GM19438 (cell line): ENCODE results near the gene RNASE12.
"Not testable (repeated sequence)": the region's sequence is repeated elsewhere in the genome, so short reads cannot be mapped to it uniquely, and the experiment has no call there.

Experiments
- ATAC-seq: cut with Tn5 transposase; IDR thresholded peaks from one replicate; pipeline ENCODE4 v1.9.1; 2021; ENCODE audit warnings: low read depth; ENCODE audit not compliant: unreplicated experiment

Gene RNASE12

DNA sequence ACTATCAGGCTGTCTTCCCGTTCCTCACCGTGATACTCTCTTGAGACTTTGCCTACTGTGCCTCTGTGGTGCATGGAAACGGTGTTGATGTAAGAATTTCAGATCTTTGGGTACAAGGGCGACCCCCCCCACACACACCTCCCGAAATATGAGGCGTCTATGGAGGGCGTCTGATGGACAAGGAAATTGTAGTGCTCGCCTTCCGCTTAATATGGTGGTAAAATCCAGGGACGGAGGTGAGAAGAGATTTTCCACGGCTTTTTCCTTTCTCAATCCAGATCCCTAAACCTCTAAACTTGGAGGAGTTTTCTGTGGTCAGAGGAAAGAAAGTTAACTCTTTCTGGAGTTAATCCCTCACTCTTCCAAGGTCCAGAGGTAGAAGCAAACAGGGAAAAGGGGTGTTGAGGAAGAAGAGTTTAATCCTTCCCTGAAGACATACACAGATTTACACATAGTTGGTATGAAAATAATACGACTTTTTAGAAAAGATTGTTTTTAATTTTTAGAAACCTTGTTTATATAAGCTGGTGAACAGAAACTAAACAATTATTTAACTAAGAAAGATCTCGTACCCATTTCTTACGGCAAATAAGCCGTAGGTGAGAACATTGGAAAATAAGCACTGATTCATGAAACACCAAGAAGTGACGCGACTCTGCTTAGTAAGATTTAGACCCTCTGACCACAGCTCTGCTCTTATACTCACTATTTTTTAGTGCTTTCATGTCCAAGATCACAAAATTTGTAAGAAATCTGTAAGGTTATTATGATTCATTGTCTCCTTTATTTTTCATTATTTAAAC is 23.1 kb upstream of the RNASE12 start:
- no peak for ATAC-seq

DNA sequence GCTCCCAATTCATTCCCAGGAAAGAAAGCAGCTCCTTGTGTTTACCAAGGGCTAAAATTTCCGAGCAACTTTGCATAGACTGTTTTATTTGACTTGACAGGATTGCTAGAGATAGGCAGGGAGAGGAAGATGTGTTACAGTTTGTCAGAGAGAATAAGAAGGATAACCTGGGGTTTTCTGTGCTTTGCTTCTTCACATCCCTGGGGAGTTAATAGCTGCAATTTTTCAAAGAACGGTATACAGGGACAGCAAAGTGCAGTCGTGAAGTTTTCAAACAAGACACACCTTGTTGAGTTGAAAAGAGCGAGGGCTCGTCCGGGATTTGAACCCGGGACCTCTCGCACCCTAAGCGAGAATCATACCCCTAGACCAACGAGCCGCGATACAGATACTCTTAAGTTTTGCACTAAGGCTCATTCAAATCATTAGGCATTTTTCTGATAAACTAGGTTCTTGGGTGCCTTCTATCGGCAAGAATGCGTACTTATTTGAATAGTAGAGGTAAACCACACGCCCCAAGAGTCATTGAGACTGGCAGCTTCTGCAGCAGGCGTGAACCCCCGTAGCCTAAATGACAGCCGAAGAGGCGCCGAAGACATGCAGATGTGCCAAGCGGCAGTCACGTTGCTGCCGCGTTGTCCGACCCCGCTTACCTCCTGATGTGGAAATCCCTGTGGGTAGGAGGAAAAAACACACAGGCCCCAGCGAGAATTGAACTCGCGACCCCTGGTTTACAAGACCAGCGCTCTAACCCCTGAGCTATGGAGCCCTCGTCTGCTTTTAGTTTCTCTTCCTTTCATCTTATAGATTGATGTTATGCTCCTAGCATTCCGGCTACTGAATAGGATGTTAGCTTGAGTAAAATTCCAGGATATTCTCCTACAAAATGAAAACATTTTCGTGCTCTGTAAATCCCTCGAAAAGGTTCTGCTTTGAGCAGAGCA is 22.2 kb upstream of the RNASE12 start:
- peak; percentile 59 for ATAC-seq

DNA sequence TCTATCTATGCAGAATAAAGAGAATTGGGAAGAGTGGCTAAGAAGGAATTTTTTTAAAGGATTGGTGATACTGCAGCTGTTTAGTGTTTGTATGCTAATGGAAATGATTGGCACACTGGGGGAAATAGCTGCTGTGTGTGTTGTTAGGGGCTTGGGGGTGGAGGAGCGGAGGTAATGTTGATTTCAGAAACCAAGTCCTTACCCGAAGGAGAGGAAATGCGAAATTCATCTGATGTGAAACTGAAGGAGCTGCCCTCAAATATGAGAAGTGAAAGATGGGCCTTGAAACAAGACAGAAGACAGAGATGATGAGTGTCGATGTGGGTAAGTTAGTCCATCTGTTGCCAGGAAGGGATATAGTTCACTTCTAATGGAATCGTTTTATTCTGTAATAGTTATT is 21.2 kb upstream of the RNASE12 start:
- peak; percentile 26 for ATAC-seq

DNA sequence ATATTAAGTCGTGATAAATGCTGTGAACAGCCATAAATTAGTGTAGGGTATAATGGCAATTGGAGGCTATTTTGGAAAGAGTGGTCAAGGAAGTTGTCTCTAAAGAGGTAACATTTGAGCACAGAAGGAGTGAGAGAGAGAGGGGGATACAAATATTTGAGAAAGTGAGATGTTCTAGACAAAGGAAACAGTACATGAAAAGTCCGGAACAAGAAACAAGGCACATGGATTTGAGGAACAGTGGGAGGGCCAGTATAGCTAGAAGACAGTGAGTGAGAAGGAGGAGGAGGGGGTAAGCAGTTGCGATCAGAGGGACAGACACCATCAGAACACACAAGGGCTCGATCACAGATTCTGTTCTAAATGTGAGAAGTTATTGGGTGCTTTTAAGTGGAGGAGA is 20.1 kb upstream of the RNASE12 start:
- ATAC-seq: no peak

DNA sequence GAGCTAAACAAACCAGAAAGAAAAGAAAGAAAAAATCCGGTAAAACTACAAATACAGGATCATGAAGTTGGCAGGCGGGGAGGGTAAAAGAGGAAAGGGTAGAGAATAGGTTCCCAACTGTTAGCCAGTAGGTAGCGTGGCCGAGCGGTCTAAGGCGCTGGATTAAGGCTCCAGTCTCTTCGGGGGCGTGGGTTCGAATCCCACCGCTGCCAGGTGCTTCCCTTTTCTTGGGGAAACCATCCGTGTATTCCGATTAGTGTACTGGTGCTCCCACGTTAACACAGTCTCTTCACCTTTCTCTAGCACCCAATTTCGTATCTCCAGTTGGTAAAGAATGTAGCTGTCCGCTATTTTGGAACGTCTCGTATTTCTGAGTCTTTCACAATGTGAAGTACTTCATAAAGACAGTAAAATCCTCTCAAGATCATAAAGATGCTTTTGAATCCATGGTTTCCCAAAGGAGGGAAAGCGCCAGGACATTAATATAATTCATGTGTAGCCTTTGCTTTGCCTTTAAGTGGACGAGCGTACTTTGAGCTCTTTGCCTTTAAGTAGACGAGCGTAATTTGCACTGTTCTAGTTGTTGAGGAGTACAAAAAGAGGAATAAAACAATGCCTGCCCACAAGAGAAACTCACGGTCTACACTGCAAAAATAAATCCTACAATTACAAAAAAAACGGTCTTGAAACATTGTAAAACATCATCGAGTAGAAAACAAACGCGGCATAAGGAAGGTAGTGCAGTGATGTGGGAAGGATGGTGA is 19.0 kb upstream of the RNASE12 start:
- no peak for ATAC-seq

DNA sequence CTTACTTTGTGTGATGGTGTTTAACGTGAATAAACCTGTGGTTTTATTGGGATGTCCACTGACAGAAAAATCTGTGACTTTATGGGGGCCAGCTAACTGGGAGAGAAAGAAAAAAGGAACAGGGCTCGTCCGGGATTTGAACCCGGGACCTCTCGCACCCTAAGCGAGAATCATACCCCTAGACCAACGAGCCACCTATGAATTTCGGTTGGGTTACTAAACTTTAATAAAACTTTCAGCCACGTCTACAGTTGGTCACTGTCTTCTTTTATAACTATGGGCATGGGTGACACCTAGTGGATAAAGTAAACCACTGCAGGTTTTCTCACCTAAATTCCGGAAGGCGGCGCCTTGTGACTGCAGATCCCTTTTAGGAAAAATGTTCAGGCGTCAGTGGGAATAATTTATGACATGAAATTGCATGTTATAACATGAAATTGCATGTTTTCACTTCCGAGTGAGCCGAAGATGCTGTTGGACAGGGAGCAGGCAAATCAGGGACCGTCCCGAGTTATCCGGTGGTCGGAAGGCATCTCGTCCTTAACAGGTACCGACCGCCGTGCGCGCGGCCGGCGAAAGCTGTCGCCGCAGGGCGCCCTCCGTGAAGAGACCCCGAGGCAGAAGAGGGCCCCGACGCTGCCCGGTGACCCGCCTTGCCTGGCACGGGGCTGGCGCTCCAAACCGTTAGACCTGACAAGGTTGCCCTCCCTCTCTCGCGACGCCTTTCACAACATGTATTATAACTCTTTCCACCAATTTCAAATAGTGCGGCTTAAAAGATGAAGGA is 18.2 kb upstream of the RNASE12 start:
- ATAC-seq: no peak

DNA sequence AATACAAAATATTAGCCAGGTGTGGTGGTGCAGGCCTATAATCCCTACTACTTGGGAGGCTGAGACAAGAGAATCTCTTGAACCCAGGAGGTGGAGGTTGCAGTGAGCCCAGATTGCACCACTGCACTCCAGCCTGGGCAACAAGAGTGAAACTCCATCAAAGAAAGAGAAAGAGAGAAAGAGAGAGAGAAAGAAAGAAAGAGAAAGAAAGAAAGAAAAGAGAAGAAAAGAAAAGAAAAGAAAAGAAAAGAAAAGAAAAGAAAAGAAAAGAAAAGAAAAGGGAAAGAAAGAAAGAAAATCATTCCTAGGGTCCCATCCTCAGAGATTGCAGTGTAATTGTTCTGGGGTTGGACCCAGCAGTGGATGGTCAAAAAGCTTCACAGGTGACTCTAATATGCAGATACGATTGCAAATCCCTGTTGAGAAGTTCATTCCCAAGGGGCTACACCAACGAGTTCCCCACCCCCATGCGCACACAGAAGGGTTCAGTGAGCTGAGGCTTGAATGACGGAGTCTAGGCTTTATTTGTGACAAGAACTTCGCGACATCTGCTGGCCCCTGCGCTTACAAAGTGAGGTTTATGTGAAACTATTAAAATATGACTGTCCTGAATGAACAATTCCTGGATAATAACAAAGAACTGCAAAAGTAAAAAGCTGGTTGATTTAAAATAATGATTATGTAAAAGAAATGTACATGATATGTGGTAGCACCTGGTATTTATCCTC is 17.4 kb upstream of the RNASE12 start:
- no peak for ATAC-seq

DNA sequence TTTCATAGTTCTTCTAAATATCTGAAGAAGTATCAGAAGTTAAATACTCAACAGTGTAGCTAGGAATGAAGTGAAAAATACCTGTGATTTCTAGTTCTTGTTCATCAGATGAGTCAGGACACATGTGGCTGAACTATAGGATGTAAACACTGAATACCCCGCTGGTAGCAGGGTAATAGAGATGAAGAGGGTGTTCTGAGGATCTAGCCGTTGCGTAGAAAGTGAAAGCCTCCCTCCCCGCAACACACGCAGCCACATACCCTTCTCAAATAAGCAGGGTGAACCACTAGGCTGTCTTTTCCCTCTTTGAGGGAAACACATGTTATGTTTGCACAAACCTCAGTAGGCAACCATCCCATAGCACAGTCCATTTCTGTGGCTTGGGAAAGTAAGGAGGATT is 16.4 kb upstream of the RNASE12 start:
- no peak for ATAC-seq

DNA sequence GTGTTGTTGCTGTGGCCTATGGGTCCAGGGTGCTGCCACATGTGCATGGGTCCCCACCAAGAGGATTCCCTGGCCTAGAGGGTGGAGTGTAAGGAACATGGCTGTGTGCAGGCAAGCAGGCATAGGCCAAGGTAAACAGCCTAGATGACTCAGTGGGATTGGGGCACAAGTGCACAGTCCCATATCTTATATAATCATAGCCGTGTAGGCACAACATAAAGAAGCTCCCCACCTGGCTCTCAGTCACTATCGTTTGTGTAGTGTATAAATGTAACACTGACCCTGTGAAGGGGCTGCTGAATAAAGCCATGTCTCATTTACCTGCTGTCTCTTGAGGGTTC is 15.7 kb upstream of the RNASE12 start:
- no peak for ATAC-seq

DNA sequence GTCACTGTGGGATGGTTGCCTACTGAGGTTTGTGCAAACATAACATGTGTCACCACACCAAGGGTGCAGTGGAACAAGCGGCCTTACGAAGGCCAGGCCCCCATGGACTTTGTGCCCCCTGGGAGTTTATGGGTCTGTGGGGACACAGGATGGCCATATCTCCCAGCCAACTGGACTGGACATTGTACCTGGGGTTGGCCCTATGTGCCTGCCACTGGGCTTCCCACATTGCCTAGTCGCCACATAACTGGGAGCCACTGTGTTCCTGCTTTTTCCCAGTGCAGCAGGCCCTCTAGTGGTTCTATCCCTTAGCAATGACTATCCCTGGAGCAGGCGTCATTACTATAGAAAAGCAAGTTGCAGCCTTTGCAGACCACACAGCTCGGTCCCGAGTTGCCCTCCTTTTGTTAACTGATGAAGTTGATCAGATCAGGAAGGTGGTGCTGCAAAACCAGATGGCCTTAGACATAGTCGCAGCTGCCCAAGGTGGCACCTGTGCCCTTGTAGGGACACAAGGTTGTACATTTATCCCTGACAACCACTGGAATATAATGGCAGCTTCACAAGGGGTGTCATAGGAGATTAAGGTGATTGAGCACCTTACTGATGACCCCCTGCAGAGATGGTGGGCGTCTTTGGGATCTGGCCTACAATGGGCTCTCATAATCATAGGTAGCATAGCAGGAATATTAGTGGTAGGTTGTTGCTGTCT is 15.2 kb upstream of the RNASE12 start:
- no peak for ATAC-seq

DNA sequence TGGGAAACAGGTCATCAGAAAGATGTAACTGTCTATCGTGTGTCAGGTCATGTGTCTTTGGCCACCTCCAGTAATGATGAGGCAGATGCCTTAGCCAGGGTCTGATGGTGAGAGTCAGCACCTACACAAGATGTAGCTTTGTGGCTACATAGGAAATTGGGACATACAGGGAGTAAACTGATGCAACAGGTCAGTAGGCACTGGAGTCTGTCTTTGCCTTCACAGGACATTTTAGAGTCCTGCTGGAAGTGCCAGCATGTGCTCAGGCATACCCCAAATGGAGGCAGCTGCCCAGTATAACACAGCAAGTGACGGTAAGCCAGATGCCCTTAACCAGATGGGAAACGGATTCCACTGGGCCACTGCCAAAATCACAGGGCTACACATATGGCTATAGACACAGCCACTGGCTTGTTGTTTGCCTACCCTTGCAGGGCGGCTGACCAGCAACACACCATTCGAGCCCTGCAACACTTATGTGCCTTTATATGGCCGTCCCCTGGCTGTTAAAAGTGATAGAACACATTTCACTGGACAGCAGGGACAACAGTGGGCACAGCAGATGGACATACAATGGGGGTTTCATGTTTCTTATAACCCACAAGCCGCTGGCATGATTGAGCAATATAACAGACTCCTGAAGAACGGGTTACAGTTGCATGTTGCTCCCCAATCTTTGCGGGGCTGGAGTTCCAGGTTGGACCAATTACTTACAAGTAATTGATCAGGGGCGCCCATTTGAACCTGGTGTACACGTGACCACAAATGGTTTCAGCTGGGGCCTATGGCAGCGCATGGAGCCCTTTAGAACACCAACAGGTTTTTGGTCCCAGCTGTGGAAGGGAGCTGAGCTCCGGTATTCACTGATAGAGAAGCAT is 12.9 kb upstream of the RNASE12 start:
- no peak for ATAC-seq

DNA sequence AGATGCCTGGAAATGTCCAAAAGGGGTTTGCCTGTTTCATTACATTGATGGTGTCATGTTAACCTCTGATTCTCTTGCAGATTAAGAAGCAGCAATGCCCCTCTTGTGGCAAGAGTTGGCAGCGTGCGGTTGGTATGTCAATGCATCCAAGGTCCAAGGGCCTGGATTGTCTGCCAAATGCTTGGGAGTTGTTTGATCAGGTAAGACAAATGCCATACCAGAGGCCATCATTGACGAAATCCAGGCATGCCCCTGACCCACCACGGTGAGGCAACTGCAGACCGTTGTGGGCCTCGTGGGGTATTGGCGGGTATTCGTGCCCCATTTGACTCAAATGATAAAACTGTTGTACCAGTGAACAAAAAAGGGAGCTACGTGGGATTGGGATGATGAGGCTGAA is 11.4 kb upstream of the RNASE12 start:
- ATAC-seq: no peak

DNA sequence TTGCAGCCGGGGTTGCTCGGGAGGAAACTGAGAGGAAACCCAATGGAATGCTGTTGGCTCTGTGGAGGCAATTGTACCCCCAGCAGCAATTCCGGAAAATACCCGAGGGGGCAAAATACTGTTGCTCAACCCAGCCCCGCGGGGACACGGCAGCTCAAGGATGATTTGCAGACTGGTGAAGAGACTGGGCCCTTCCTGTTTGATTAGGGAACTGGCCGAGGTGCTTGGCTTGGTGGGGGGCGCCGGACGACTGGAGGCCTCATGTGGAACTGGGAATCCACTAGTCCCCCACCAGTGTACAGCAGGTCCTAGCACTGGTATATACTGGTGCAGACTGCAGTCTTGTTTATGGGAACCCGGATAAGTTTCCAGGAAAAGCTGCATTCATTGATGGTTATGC is 10.3 kb upstream of the RNASE12 start:
- no peak for ATAC-seq

DNA sequence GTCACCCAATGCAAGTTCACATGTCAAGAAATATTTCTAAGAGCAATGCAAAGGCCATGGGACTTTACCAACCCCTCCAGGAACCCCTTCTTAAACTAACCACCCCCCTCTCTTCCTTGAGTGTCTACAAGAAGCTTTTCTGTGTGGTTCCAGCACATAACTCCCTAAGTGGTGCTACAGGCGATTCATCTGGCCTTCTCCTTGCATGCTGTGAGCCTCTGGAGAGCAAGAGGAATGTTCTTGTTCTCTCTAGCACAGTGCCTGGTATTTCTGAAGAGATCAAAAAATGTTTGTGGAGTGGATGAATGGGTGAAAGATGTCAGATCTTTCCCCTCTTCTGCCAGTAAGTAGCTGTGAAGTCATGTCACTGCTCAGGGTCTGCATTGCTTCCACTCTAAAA is 5.9 kb upstream of the RNASE12 start:
- ATAC-seq: no peak

DNA sequence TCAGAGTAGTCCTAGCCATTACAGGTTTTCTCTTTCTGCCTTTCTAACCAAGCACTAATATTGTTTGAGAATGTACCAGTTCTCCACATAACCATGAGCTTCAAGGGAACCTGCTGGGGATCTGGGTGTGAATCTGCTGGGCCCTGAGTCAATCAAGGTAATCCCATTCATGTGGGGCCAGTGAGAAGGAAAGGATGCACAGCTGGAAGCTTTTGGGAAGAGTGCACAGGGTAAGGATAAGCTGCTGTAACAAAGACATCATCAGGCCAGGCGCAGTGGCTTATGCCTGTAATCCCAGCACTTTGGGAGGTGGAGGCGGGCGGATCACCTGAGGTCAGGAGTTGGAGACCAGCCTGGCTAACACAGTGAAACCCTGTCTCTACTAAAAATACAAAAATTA is 4.5 kb upstream of the RNASE12 start:
- not testable (repeated sequence) for ATAC-seq

DNA sequence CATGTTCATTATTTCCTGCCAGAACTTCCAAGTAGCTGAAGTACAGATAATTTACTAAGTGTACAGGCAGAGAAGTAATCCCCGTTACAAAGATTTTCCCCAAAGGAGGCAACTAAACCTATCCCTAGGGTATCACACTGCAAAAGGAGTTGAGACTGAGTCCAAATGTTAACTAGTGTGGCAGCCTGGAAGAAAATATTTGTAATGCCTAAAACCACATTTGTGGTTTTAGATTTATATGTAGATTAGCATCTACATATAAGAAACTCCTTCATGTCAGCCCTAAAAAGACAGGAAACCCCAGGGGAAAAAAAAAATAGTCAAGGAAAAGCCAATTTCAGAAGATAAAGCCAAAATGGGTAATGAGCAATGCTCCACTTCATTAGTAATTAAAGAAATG is 1.4 kb upstream of the RNASE12 start:
- ATAC-seq: no peak

DNA sequence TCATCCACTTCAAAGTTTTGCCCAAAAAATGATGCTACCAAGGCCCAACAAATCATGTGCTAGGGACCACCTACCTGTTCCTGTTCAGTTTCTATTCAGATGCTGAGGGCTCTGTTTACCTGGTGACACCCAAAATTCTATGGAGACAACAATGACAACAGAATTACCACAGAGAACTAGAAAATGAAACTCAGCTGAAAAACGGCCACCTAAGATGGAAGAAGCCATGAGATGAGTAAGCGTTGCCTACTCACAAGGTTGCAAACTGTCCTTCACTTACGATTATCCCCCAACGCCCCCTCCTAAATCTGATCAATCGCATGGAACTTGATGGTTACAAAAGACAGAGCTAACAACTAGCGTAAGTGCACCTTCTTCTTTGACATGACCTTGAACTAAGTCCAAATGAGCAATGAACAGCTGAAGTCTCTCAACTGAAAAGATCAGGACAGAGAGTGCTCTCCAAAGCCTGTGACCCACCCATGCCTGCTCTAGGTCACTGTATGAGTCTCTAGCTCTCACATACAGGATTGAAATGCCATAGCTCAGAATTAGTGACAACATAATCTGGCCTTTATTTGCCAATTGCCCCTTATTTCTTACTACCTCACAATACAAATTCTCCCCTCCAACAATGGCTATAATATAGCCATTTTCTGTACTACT is 3.6 kb downstream of the RNASE12 start, which contains the start of gene RNASE11:
RNASE11 (minus strand) TSS at position 513 of the 666 bp plus-strand sequence.
- ATAC-seq: no peak
